GM12878 (cell line): ENCODE results near the gene VPREB1. TPM values are rescaled to one million over a fixed set of nuclear protein-coding genes. Genes with fewer than 3 reads are reported as not detected.

Experiments
- ATAC-seq: fragments of 200-7000 bp; cut with Tn5 transposase; 3 replicates; pipeline ENCODE4 v1.9.1; 2020; ENCODE audit warnings: mild to moderate bottlenecking, moderate library complexity
- BruUV-seq: library from RNA; stranded (reverse); fragments of 400-500 nt; replicated peaks from 2 replicates; lab custom pipeline; 2021; lab: Mats Ljungman, UMichigan
- CTCF ChIA-PET: fragments of 300-600 bp; sonication (Branson Sonifier 250); formaldehyde crosslinking; extraction: SDS; loops from one replicate; lab custom pipeline; 2021; ENCODE audit warnings: inconsistent platforms; lab: Yijun Ruan, JAX
- POLR2A ChIA-PET: fragments of 350-600 bp; formaldehyde crosslinking; extraction: SDS; loops from one replicate; lab custom pipeline; 2021; ENCODE audit warnings: inconsistent platforms; lab: Charles Lee
- RAD21 ChIA-PET: fragments of 300-600 bp; sonication (Branson Sonifier 250); formaldehyde crosslinking; loops from one replicate; lab custom pipeline; 2023; ENCODE audit warnings: antibody characterized with exemption; ENCODE audit not compliant: unreplicated experiment; lab: Charles Lee
- SMC1A ChIA-PET: fragments of 300-600 bp; sonication (Branson Sonifier 250); formaldehyde crosslinking; loops from one replicate; lab custom pipeline; 2023; ENCODE audit not compliant: unreplicated experiment, uncharacterized antibody; lab: Charles Lee
- DNase-seq: peaks from one replicate; pipeline ENCODE4 v3.0.0-alpha.2; 2011; ENCODE audit warnings: low read depth, low spot score
- FAIRE-seq: peaks from 3 replicates; lab custom pipeline; 2011; peaks lifted over from hg19 to GRCh38; lab: Jason Lieb, UNC
- H2AFZ ChIP-seq: 2 replicates; pipeline ENCODE4 v1.6.0; 2011; ENCODE audit warnings: low read depth, low read length, control low read depth; ENCODE audit not compliant: control insufficient read depth
- H3K27ac ChIP-seq: 2 replicates; pipeline ENCODE4 v1.5.1; 2011; ENCODE audit warnings: control low read depth; ENCODE audit not compliant: control insufficient read depth, insufficient read depth
- H3K27me3 ChIP-seq, 2 experiments: replicated peaks in 1 of 2; 2 replicates each; pipeline versions ENCODE4 v1.6.0 to v1.6.1; 2011; ENCODE audit warnings: low read length in 1 of 2; ENCODE audit not compliant: control insufficient read depth in 2 of 2, insufficient read depth in 2 of 2
- H3K36me3 ChIP-seq, 2 experiments: 2 replicates each; pipeline ENCODE4 v1.5.1; 2011; ENCODE audit warnings: low read length in 1 of 2; ENCODE audit not compliant: control insufficient read depth in 2 of 2, insufficient read depth in 2 of 2
- H3K4me1 ChIP-seq: 2 replicates; pipeline ENCODE4 v1.6.1; 2011; ENCODE audit warnings: mild to moderate bottlenecking, low read length, moderate library complexity, mixed read lengths; ENCODE audit not compliant: control insufficient read depth, insufficient read depth
- H3K4me2 ChIP-seq: 2 replicates; pipeline ENCODE4 v1.6.0; 2011; ENCODE audit warnings: control low read depth; ENCODE audit not compliant: control insufficient read depth, insufficient read depth
- H3K4me3 ChIP-seq: fragments of 200-600 bp; sonication (generic); 2 replicates; pipeline ENCODE4 v1.5.1; 2016
- H3K79me2 ChIP-seq: 2 replicates; pipeline ENCODE4 v1.6.0; 2011; ENCODE audit warnings: low read length; ENCODE audit not compliant: control insufficient read depth, insufficient read depth
- H3K9ac ChIP-seq: 2 replicates; pipeline ENCODE4 v1.8.0; 2011; ENCODE audit warnings: low read length, control low read depth, mixed read lengths; ENCODE audit not compliant: control insufficient read depth, insufficient read depth
- H3K9me3 ChIP-seq: replicated peaks from 3 replicates; pipeline ENCODE4 v1.5.1; 2011; ENCODE audit warnings: mild to moderate bottlenecking, low read length; ENCODE audit not compliant: control insufficient read depth, insufficient read depth
- H4K20me1 ChIP-seq: 2 replicates; pipeline ENCODE4 v1.6.0; 2011; ENCODE audit not compliant: control insufficient read depth, insufficient read depth
- EZH2 ChIP-seq: IDR thresholded peaks from 2 replicates; pipeline ENCODE4 v1.6.1; 2012; ENCODE audit warnings: low read depth, mild to moderate bottlenecking, control low read depth, inconsistent platforms, low read length, borderline replicate concordance; ENCODE audit not compliant: control insufficient read depth
- GABPA ChIP-seq: IDR thresholded peaks from 2 replicates; pipeline ENCODE4 v1.6.1; 2014; ENCODE audit warnings: antibody characterized with exemption, low read depth, mild to moderate bottlenecking, inconsistent platforms
- IRF5 ChIP-seq: fragments of 450-650 bp; IDR thresholded peaks from 2 replicates; pipeline ENCODE4 v1.6.1; 2017; ENCODE audit warnings: borderline replicate concordance
- LARP7 ChIP-seq: fragments of 450-650 bp; IDR thresholded peaks from 2 replicates; pipeline ENCODE4 v1.6.1; 2017; ENCODE audit warnings: mild to moderate bottlenecking
- NFYA ChIP-seq: IDR thresholded peaks from 2 replicates; pipeline ENCODE4 v1.6.1; 2011; ENCODE audit warnings: low read depth, mild to moderate bottlenecking, low read length, improper control_type of control experiment, borderline replicate concordance
- PAX5 ChIP-seq: IDR thresholded peaks from 2 replicates; pipeline ENCODE4 v1.6.1; 2011; ENCODE audit warnings: low read depth, low read length, borderline replicate concordance
- PAX8 ChIP-seq: fragments of 450-650 bp; IDR thresholded peaks from 2 replicates; pipeline ENCODE4 v1.6.1; 2017; ENCODE audit warnings: mild to moderate bottlenecking, moderate library complexity
- RUNX3 ChIP-seq: IDR thresholded peaks from 2 replicates; pipeline ENCODE4 v1.6.1; 2012; ENCODE audit warnings: low read length, inconsistent platforms
- SIX5 ChIP-seq: IDR thresholded peaks from 2 replicates; pipeline ENCODE4 v1.6.1; 2011; ENCODE audit warnings: mild to moderate bottlenecking, low read depth, low read length, moderate library complexity; ENCODE audit not compliant: severe bottlenecking
- SREBF2 ChIP-seq: IDR thresholded peaks from 2 replicates; pipeline ENCODE4 v1.6.1; 2012; ENCODE audit warnings: mild to moderate bottlenecking, low read length
- YBX1 ChIP-seq: fragments of 450-650 bp; IDR thresholded peaks from 2 replicates; pipeline ENCODE4 v1.6.1; 2016; ENCODE audit warnings: antibody characterized with exemption
- YY1 ChIP-seq: IDR thresholded peaks from 2 replicates; pipeline ENCODE4 v1.6.1; 2011; ENCODE audit warnings: low read depth, mild to moderate bottlenecking, low read length
- ZNF207 ChIP-seq: fragments of 450-650 bp; IDR thresholded peaks from 2 replicates; pipeline ENCODE4 v1.6.1; 2014; ENCODE audit warnings: antibody characterized with exemption, mild to moderate bottlenecking, borderline replicate concordance
- ZNF274 ChIP-seq: IDR thresholded peaks from one replicate; pipeline ENCODE4 v1.8.0; 2011; ENCODE audit not compliant: insufficient read length, insufficient read depth
- ZZZ3 ChIP-seq: IDR thresholded peaks from 2 replicates; pipeline ENCODE4 v1.6.1; 2011; ENCODE audit warnings: low read depth; ENCODE audit not compliant: control insufficient read depth, insufficient read length
- WGBS: methylation state at CpG from one replicate; pipeline ENCODE4 v1.1.6; 2016; ENCODE audit warnings: low lambda C conversion rate; ENCODE audit not compliant: insufficient replicate concordance, insufficient coverage; ENCODE audit errors: missing lambda C conversion rate; 5-methylcytosine and 5-hydroxymethylcytosine counted together
- in situ Hi-C: fragments of 300-500 bp; cut with MboI; formaldehyde crosslinking; loops from 9 replicates; pipeline ENCODE4 v1.14.3; 2018; ENCODE audit warnings: mixed read lengths
- intact Hi-C: fragments of 100-400 bp; cut with micrococcal nuclease; formaldehyde crosslinking; loops from one replicate; pipeline ENCODE4 v1.14.2; 2022; ENCODE audit not compliant: unreplicated experiment
- polyA plus RNA-seq, 11 experiments: library from polyadenylated mRNA; depleted of rRNA in 4 of 11; unstranded in 6 of 11; stranded (reverse) in 5 of 11; fragments of >200 nt; fragmentation: Nextera tagmentation in 4 of 11; fragmentation: Illumina TruSeq in 1 of 11; extraction: Ambion mirVana in 4 of 11; extraction: Trizol in 1 of 11; gene quantifications; 1 replicate in 1 of 11; 2 replicates in 10 of 11; pipeline versions ENCODE4 v1.2.1 to v1.2.3, GENCODE V29; 2011 to 2016; ENCODE audit warnings: inconsistent platforms in 2 of 11, missing spikeins in 2 of 11, low read depth in 1 of 11
- total RNA-seq, 4 experiments: library from RNA; depleted of rRNA in 3 of 4; stranded (reverse); fragments of >200 nt in 3 of 4; fragmentation: Illumina TruSeq in 1 of 4; extraction: Trizol in 1 of 4; gene quantifications; 2 replicates each; pipeline versions ENCODE4 v1.2.1 to v1.2.3, GENCODE V29; 2013 to 2021

VPREB1 gene
- total and polyA plus RNA-seq, 10 of the 15 experiments (the other 5 are each of a cell fraction or from before 2014, with no cell fraction given): not detected

GRCh38 chr22:22203048-22203971 lies 41.3 kb upstream of the VPREB1 start:
- BruUV-seq: no TSS peak
- Histone ChIP-seq H3K27ac (no peak overlapping the region), H3K36me3 (no peaks in the 10 kb centered on the region), H2AFZ (no peak overlapping the region), H3K9ac (no peak overlapping the region), H3K9me3 (no peaks in the 10 kb centered on the region), H4K20me1 (no peaks in the 10 kb centered on the region), H3K4me3 (no peak overlapping the region), H3K27me3 (no peaks in the 10 kb centered on the region), H3K4me1 (peaks cover 11% of the 10 kb centered on the region), H3K79me2 (no peaks in the 10 kb centered on the region), H3K4me2 (no peak overlapping the region)
- no peak for FAIRE-seq
- ChIA-PET SMC1A (no interaction called here), RAD21 (interaction anchor here (2.0 kb wide), 1 partner anchor 32 kb away, joined by 12 read pairs; no protein-coding TSS in a partner anchor), CTCF (interaction anchor here (7.4 kb wide), 1 partner anchor 45 kb away, joined by 33 read pairs; no protein-coding TSS in a partner anchor), POLR2A (interaction anchor here (0.6 to 0.7 kb wide), 2 partner anchors 46 to 70 kb away, joined by 4 to 6 read pairs; no protein-coding TSS in a partner anchor)
- in situ Hi-C loops (no loop called here), intact Hi-C loops (loop anchor here (10.0 kb wide), 2 partner anchors 141 to 221 kb away; no protein-coding TSS in a partner anchor)
- no peak for ATAC-seq
- 90% methylated on average over 35 of the region's 39 CpGs for WGBS
- TF ChIP-seq PAX8 (no peak), RUNX3 (no peak), PAX5 (no peak), YBX1 (no peak), YY1 (no peak), ZNF207 (no peak), ZNF274 (no peak), LARP7 (no peak), IRF5 (no peak), SIX5 (no peak), SREBF2 (no peak), ZZZ3 (no peak), NFYA (no peak), EZH2 (no peak), GABPA (no peak)
- DNase-seq: no peak
